Stimulated activated CD8-positive, alpha-beta memory T cell treated with anti-CD3 and anti-CD28 coated beads, Interleukin-12 subunit alpha, Interleukin-12 subunit beta, amount 100 ng/mL, for 24 hours (primary cell): ENCODE measurements around the gene DFFB.
"Not testable (repeated sequence)": the region's sequence is repeated elsewhere in the genome, so short reads cannot be mapped to it uniquely, and the experiment has no call there.

Experiments
- DNase-seq: peaks from one replicate; pipeline ENCODE4 v3.0.0-alpha.2; 2020; ENCODE audit errors: extremely low read depth

DFFB gene

GRCh38 chr1:3910049-3910731 lies 52.9 kb downstream of the DFFB start:
- no peak for DNase-seq

GRCh38 chr1:3910857-3911845 lies 53.9 kb downstream of the DFFB start:
- DNase-seq: peak; percentile 45

- no peak for DNase-seq
Observed at GRCh38 chr1:3911981-3912808, 54.9 kb downstream of the DFFB start.

- DNase-seq: no peak
Observed at GRCh38 chr1:3912809-3913685, 55.8 kb downstream of the DFFB start.

- no peak for DNase-seq
Observed at GRCh38 chr1:3914331-3914851, 57.1 kb downstream of the DFFB start.

- no peak for DNase-seq
Observed at GRCh38 chr1:3914911-3915310, 57.6 kb downstream of the DFFB start.

- DNase-seq: no peak
Observed at GRCh38 chr1:3915551-3916121, 58.4 kb downstream of the DFFB start.

- DNase-seq: no peak
Observed at GRCh38 chr1:3917761-3918160, 60.5 kb downstream of the DFFB start.

- not testable (repeated sequence) for DNase-seq
Observed at GRCh38 chr1:3918359-3918758, 61.1 kb downstream of the DFFB start.

GRCh38 chr1:3918966-3919611 lies 61.8 kb downstream of the DFFB start:
- no peak for DNase-seq

GRCh38 chr1:3919706-3920105 lies 62.4 kb downstream of the DFFB start:
- DNase-seq: no peak

GRCh38 chr1:3921765-3922164 lies 64.5 kb downstream of the DFFB start:
- no peak for DNase-seq

GRCh38 chr1:3922201-3922725 lies 65.0 kb downstream of the DFFB start:
- no peak for DNase-seq

- DNase-seq: no peak
Observed at GRCh38 chr1:3922851-3923250, 65.6 kb downstream of the DFFB start.

- DNase-seq: no peak
Observed at GRCh38 chr1:3923378-3924185, 66.3 kb downstream of the DFFB start.

GRCh38 chr1:3924186-3924824 lies 67.0 kb downstream of the DFFB start:
- no peak for DNase-seq

GRCh38 chr1:3924825-3925220 lies 67.5 kb downstream of the DFFB start:
- no peak for DNase-seq

GRCh38 chr1:3925256-3925655 lies 68.0 kb downstream of the DFFB start:
- DNase-seq: no peak
